GM12873 (cell line): ENCODE data around the gene CD69.

ENCODE experiments used
- CTCF ChIP-seq: IDR thresholded peaks from 2 replicates; pipeline ENCODE4 v1.5.1; 2012; ENCODE audit warnings: low read depth, mild to moderate bottlenecking, moderate library complexity, low read length, control low read depth; ENCODE audit not compliant: insufficient read depth; ENCODE audit errors: missing control alignments

Gene CD69

GRCh38 chr12:9797722-9798619 is 37.3 kb upstream of the CD69 start:
- TF ChIP-seq CTCF: peak; percentile 90

- no peak for TF ChIP-seq CTCF
These were observed 36.3 kb upstream of the CD69 start for GRCh38 chr12:9796971-9797370.

GRCh38 chr12:9796346-9796745 is 35.6 kb upstream of the CD69 start:
- TF ChIP-seq CTCF: no peak

GRCh38 chr12:9795945-9796344 is 35.2 kb upstream of the CD69 start:
- no peak for TF ChIP-seq CTCF

- no peak for TF ChIP-seq CTCF
These were observed 33.9 kb upstream of the CD69 start for GRCh38 chr12:9794484-9795093.

- no peak for TF ChIP-seq CTCF
These were observed 33.2 kb upstream of the CD69 start for GRCh38 chr12:9793779-9794395.

GRCh38 chr12:9792961-9793617 is 32.4 kb upstream of the CD69 start:
- TF ChIP-seq CTCF: no peak
